ENCODE measurements around the gene RASA4B.
"Not testable (repeated sequence)": the region's sequence is repeated elsewhere in the genome, so short reads cannot be mapped to it uniquely, and the experiment has no call there.

DNA sequence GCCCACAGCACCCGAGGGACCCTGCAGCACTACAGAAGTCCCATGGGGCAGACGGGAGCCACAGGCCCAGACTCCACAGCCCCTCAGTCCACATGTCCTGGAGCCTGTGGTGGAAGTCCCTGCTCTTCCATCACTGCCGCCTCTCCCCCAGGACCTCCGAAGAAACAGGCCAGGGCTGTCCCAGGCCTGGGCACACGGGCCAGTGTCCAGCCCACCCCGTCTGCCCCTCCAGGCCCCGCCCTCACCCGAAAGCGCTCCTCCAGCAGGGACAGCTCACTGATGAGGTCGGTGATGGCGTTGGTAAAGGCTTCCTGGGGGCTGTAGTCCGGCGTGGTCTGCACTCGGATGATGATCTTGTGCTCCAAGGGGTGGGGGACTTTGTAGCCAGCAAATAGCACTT, 43.5 kb downstream of the RASA4B start:
- not testable (repeated sequence) for TF ChIP-seq POLR2A (IDR thresholded peaks at IDR 0.05; ENCODE audit: low read length); GATA1 (IDR thresholded peaks at IDR 0.05; ENCODE audit: low read depth, low read length)

Measured in erythroblast (primary cell).